ENCODE results near the gene UNC45B. TPM values are rescaled to one million over a fixed set of nuclear protein-coding genes. Genes with fewer than 3 reads are reported as not detected.

UNC45B gene
- total RNA-seq, 1 experiment from 2014 or later, result not detected

- Histone ChIP-seq H3K36me3 (ENCODE audit: control insufficient read depth in 1 of 2, insufficient read depth in 2 of 2, low read length in 2 of 2) (no peaks in the 10 kb centered on the region), H3K4me2 (ENCODE audit: low read length) (no peak overlapping the region), H4K20me1 (ENCODE audit: insufficient read depth) (no peaks in the 10 kb centered on the region), H3K9me2 (ENCODE audit: insufficient read depth) (no peaks in the 10 kb centered on the region), H3K27ac (ENCODE audit: low read depth, low read length) (no peak overlapping the region), H3K9me3 (ENCODE audit: control insufficient read depth in 1 of 2, insufficient read depth in 1 of 2, low read depth in 1 of 2, low read length in 2 of 2) (no peaks in the 10 kb centered on the region), H3K27me3 (ENCODE audit: insufficient read depth, low read length) (no peaks in the 10 kb centered on the region), H2AFZ (ENCODE audit: low read depth, low read length, poor library complexity, severe bottlenecking) (no peak overlapping the region), H3K4me3 (replicated peaks in 1 of 2; ENCODE audit: low read depth in 1 of 2, low read length in 2 of 2) (no peak overlapping the region), H3K9ac (ENCODE audit: low read length) (no peak overlapping the region), H3K4me1 (ENCODE audit: control insufficient read depth in 1 of 2, insufficient read depth in 2 of 2, low read length in 2 of 2) (no peaks in the 10 kb centered on the region), H3K79me2 (ENCODE audit: insufficient read depth, low read length) (no peaks in the 10 kb centered on the region)
- RAD21 ChIA-PET (ENCODE audit: low non-redundant PET in 1 of 2, low total read pairs in 2 of 2, uncharacterized antibody in 2 of 2, unreplicated experiment in 2 of 2), result interaction anchor here in 1 of 2 experiments (0.5 kb wide), 1 partner anchor 361 kb away, joined by 3 read pairs; no protein-coding TSS in a partner anchor
- ATAC-seq, result no peak
- TF ChIP-seq FOSL1 (IDR thresholded peaks at IDR 0.05; ENCODE audit: low read depth) (no peak), TCF7L2 (IDR thresholded peaks at IDR 0.05; ENCODE audit: borderline replicate concordance, extremely low read depth, insufficient read depth, insufficient read length) (no peak), EGR1 (IDR thresholded peaks at IDR 0.05; ENCODE audit: low read depth) (no peak), CBX3 (IDR thresholded peaks at IDR 0.05; ENCODE audit: low read depth) (no peak), POLR2A (IDR thresholded peaks at IDR 0.05; ENCODE audit: borderline replicate concordance, extremely low read depth, insufficient read depth, insufficient read length) (no peak), ZFX (IDR thresholded peaks at IDR 0.05) (no peak), CEBPB (IDR thresholded peaks at IDR 0.05; ENCODE audit: low read depth) (no peak), ELF1 (IDR thresholded peaks at IDR 0.05; ENCODE audit: borderline replicate concordance, low read depth) (no peak), YY1 (IDR thresholded peaks at IDR 0.05; ENCODE audit: extremely low read depth, insufficient replicate concordance, low read depth, low read length) (no peak), ZNF274 (IDR thresholded peaks at IDR 0.05; ENCODE audit: low read depth, low read length) (no peak), POLR2AphosphoS5 (IDR thresholded peaks at IDR 0.05; ENCODE audit: low read depth, low read length) (no peak), REST (IDR thresholded peaks at IDR 0.05; ENCODE audit: low read depth) (no peak), CTCF (IDR thresholded peaks at IDR 0.05 in 2 of 3, conservative IDR thresholded peaks at IDR 0.05 in 1 of 3; ENCODE audit: borderline replicate concordance in 1 of 3, insufficient read depth in 1 of 3, low read depth in 2 of 3, low read length in 2 of 3) (no peak), JUND (IDR thresholded peaks at IDR 0.05) (no peak), ZBTB33 (IDR thresholded peaks at IDR 0.05; ENCODE audit: extremely low read depth, insufficient replicate concordance, low read length) (no peak), EZH2 (IDR thresholded peaks at IDR 0.05) (no peak)
- intact Hi-C loops (cut with micrococcal nuclease), result no loop called here
- no peak for DNase-seq (ENCODE audit: low read depth, low spot score)
- POLR2A ChIA-PET, result no interaction called here
- CTCF ChIA-PET, result no interaction called here
- BruUV-seq (replicated peaks), result no TSS peak
Observed at GRCh38 chr17:35229638-35230037, 82.0 kb downstream of the UNC45B start.
